Tibial nerve (tissue), 4 donors: ENCODE data around the gene CDNF.

Experiments
- CTCF ChIP-seq, 5 experiments: fragments of 200-600 bp in 3 of 5; fragments of 450-650 bp in 2 of 5; sonication (generic) in 3 of 5; IDR thresholded peaks; one replicate each; pipeline ENCODE4 v1.5.1; 2016 to 2019; ENCODE audit warnings: antibody characterized with exemption in 5 of 5, mild to moderate bottlenecking in 3 of 5, moderate library complexity in 2 of 5
- EP300 ChIP-seq, 2 donors: sonication (generic); formaldehyde crosslinking; IDR thresholded peaks; one replicate each; pipeline ENCODE4 v1.6.1; 2017; ENCODE audit warnings: antibody characterized with exemption in 2 of 2, mild to moderate bottlenecking in 1 of 2
- POLR2A ChIP-seq, 2 donors: fragments of 450-650 bp; IDR thresholded peaks; one replicate each; pipeline ENCODE4 v1.6.1; 2017; ENCODE audit warnings: antibody characterized with exemption in 2 of 2, mild to moderate bottlenecking in 2 of 2, moderate library complexity in 2 of 2

GRCh38 chr10:14823966-14824365 lies 13.9 kb downstream of the CDNF start:
- TF ChIP-seq CTCF (IDR thresholded peaks at IDR 0.05), result no peak
- TF ChIP-seq POLR2A (IDR thresholded peaks at IDR 0.05), result no peak
- TF ChIP-seq EP300 (IDR thresholded peaks at IDR 0.05), result no peak
